Thyroid gland (tissue), 4 donors: ENCODE results near the gene PSMD1.

Experiments
- CTCF ChIP-seq, 6 experiments: fragments of 200-600 bp in 3 of 6; fragments of 450-650 bp in 3 of 6; sonication (generic) in 3 of 6; IDR thresholded peaks; one replicate each; pipeline ENCODE4 v1.5.1; 2016 to 2019; ENCODE audit warnings: antibody characterized with exemption in 6 of 6, mild to moderate bottlenecking in 2 of 6, inconsistent platforms in 1 of 6, moderate library complexity in 1 of 6
- POLR2A ChIP-seq, 2 donors: fragments of 450-650 bp; IDR thresholded peaks; one replicate each; pipeline ENCODE4 v1.6.1; 2017; ENCODE audit warnings: antibody characterized with exemption in 2 of 2, mild to moderate bottlenecking in 2 of 2, moderate library complexity in 1 of 2

DNA sequence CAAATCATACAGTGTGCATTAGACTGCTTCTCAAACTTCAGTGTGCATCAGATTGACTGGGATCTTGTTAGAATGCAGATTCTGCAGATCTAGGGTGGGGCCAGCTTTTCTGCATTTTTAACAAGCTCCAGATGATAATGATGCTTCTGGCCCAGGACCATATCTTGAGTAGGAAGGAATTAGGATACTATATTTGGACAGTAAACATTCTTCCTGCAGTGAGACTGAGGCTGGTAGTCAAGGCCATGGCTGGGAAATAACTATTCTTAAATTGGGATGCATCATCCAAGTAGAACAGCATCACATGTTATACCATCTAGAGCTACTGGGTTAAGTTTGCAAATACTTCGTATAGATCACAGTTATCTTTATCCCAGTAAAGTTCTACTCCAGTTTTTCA, 113.4 kb downstream of the PSMD1 start:
- TF ChIP-seq POLR2A (IDR thresholded peaks at IDR 0.05) = no peak
- no peak for TF ChIP-seq CTCF (IDR thresholded peaks at IDR 0.05)
